HG03060 (cell line): ENCODE results near the gene HOXA5.

ENCODE experiments used
- ATAC-seq: cut with Tn5 transposase; IDR thresholded peaks from one replicate; pipeline ENCODE4 v1.9.1; 2021; ENCODE audit warnings: low read depth, moderate number of reproducible peaks; ENCODE audit not compliant: unreplicated experiment

The HOXA5 gene

GRCh38 chr7:27139334-27140125 lies 4.0 kb downstream of the HOXA5 start:
- no peak for ATAC-seq

- no peak for ATAC-seq
Measured at GRCh38 chr7:27138985-27139333, 4.5 kb downstream of the HOXA5 start.

GRCh38 chr7:27138472-27138871 lies 5.0 kb downstream of the HOXA5 start:
- no peak for ATAC-seq

GRCh38 chr7:27137640-27138315 lies 5.7 kb downstream of the HOXA5 start:
- ATAC-seq = no peak

GRCh38 chr7:27134392-27134791 lies 9.1 kb downstream of the HOXA5 start:
- no peak for ATAC-seq

- ATAC-seq = no peak
Measured at GRCh38 chr7:27133409-27134231, 9.9 kb downstream of the HOXA5 start.

- ATAC-seq = no peak
Measured at GRCh38 chr7:27132978-27133377, 10.5 kb downstream of the HOXA5 start.

GRCh38 chr7:27132214-27132613 lies 11.3 kb downstream of the HOXA5 start:
- no peak for ATAC-seq

- ATAC-seq = no peak
Measured at GRCh38 chr7:27131390-27131819, 12.1 kb downstream of the HOXA5 start.

- ATAC-seq = no peak
Measured at GRCh38 chr7:27130540-27131389, 12.7 kb downstream of the HOXA5 start, which contains the start of gene HOXA4. TSS of gene HOXA4 (minus strand) at chr7:27130757. CDS start at chr7:27130733, 24 bp downstream.

GRCh38 chr7:27129729-27130539 lies 13.5 kb downstream of the HOXA5 start:
- no peak for ATAC-seq

GRCh38 chr7:27128776-27129728 lies 14.4 kb downstream of the HOXA5 start:
- ATAC-seq = no peak

GRCh38 chr7:27128034-27128433 lies 15.4 kb downstream of the HOXA5 start:
- ATAC-seq = no peak

- no peak for ATAC-seq
Measured at GRCh38 chr7:27126596-27127327, 16.7 kb downstream of the HOXA5 start.

GRCh38 chr7:27125986-27126394 lies 17.5 kb downstream of the HOXA5 start:
- no peak for ATAC-seq

- no peak for ATAC-seq
Measured at GRCh38 chr7:27124902-27125689, 18.4 kb downstream of the HOXA5 start.
